ENCODE results near the gene SPATA6L.

Gene SPATA6L

GRCh38 chr9:4548811-4549725, 117.2 kb downstream of the SPATA6L start:
- no peak for DNase-seq

Data from NCI-H774 (cell line).